D721Med (cell line): ENCODE measurements around the gene OR10A3.

Source experiments
- DNase-seq: peaks from one replicate; pipeline ENCODE4 v3.0.0; 2011; ENCODE audit warnings: low spot score; ENCODE audit not compliant: insufficient read length
- FAIRE-seq: peaks from 2 replicates; lab custom pipeline; 2011; peaks lifted over from hg19 to GRCh38; lab: Jason Lieb, UNC
- CTCF ChIP-seq: IDR thresholded peaks from 2 replicates; pipeline ENCODE4 v1.5.1; 2012; ENCODE audit warnings: mild to moderate bottlenecking, control low read depth; ENCODE audit not compliant: insufficient read depth; ENCODE audit errors: missing control alignments

The OR10A3 gene

GRCh38 chr11:7965386-7965785, 23.9 kb upstream of the OR10A3 start, which contains the start of gene NLRP10:
Gene NLRP10, minus strand, starts transcription at chr11:7965447. Its CDS starts 1,952 bp downstream, at chr11:7963495.
- DNase-seq (no peak), FAIRE-seq (no peak)
- no peak for TF ChIP-seq CTCF

GRCh38 chr11:7964873-7965272, 23.4 kb upstream of the OR10A3 start:
- DNase-seq (no peak), FAIRE-seq (no peak)

GRCh38 chr11:7964261-7964660, 22.8 kb upstream of the OR10A3 start:
- FAIRE-seq (no peak), DNase-seq (no peak)
- no peak for TF ChIP-seq CTCF

More at GRCh38 chr11:7964873-7965272, 23.4 kb upstream of the OR10A3 start:
- no peak for TF ChIP-seq CTCF

GRCh38 chr11:7955191-7955590, 13.7 kb upstream of the OR10A3 start:
- no peak for DNase-seq
- no peak for FAIRE-seq
- no peak for TF ChIP-seq CTCF

GRCh38 chr11:7949934-7950333, 8.4 kb upstream of the OR10A3 start:
- no peak for FAIRE-seq
- no peak for DNase-seq

GRCh38 chr11:7944123-7944522, 2.6 kb upstream of the OR10A3 start:
- DNase-seq: no peak
- no peak for TF ChIP-seq CTCF
- FAIRE-seq: no peak

More at GRCh38 chr11:7949934-7950333, 8.4 kb upstream of the OR10A3 start:
- no peak for TF ChIP-seq CTCF

GRCh38 chr11:7941146-7941545, 362 bp downstream of the OR10A3 start:
- TF ChIP-seq CTCF: no peak
- no peak for DNase-seq
- no peak for FAIRE-seq
